Ascending aorta (tissue), 2 donors: ENCODE measurements around the gene UBE2C. TPM values are rescaled to one million over a fixed set of nuclear protein-coding genes. Genes with fewer than 3 reads are reported as not detected.
A peak's percentile ranks its signal among the peaks of the same experiment; 100 is the strongest.
"Not testable (repeated sequence)": the region's sequence is repeated elsewhere in the genome, so short reads cannot be mapped to it uniquely, and the experiment has no call there.

Source experiments
- DNase-seq, 2 donors: peaks; one replicate each; pipeline ENCODE4 v3.0.0-alpha.2; 2019; ENCODE audit warnings: low spot score in 2 of 2
- H3K27ac ChIP-seq, 2 donors: fragments of 200-600 bp; sonication (generic); one replicate each; pipeline ENCODE4 v1.5.1; 2016 to 2017; ENCODE audit warnings: mild to moderate bottlenecking in 1 of 2
- H3K27me3 ChIP-seq: fragments of 200-600 bp; sonication (generic); one replicate; pipeline ENCODE4 v1.5.1; 2017
- H3K36me3 ChIP-seq, 2 donors: fragments of 200-600 bp; sonication (generic); one replicate each; pipeline ENCODE4 v1.5.1; 2016
- H3K4me1 ChIP-seq, 2 donors: fragments of 200-600 bp; sonication (generic); one replicate each; pipeline ENCODE4 v1.5.1; 2016 to 2017; ENCODE audit warnings: mild to moderate bottlenecking in 1 of 2
- H3K4me3 ChIP-seq, 2 donors: fragments of 200-600 bp; sonication (generic); one replicate each; pipeline ENCODE4 v1.5.1; 2016 to 2017; ENCODE audit warnings: mild to moderate bottlenecking in 1 of 2
- H3K9me3 ChIP-seq, 2 donors: fragments of 200-600 bp; sonication (generic); one replicate each; pipeline ENCODE4 v1.5.1; 2016
- intact Hi-C: fragments of 100-400 bp; cut with DNase I; formaldehyde crosslinking; loops from one replicate; pipeline ENCODE4 v1.15.1; 2023
- total RNA-seq: library from RNA; depleted of rRNA; stranded (reverse); fragments of >200 nt; gene quantifications from one replicate; pipeline ENCODE4 v1.1.0, GENCODE V29; 2016
- TF ChIP-seq, protein P1 (sequence below), 3 experiments: fragments of 200-600 bp in 2 of 3; fragments of 450-650 bp in 1 of 3; sonication (generic) in 2 of 3; IDR thresholded peaks; one replicate each; pipeline ENCODE4 v1.5.1; 2016 to 2019; ENCODE audit warnings: antibody characterized with exemption in 3 of 3, mild to moderate bottlenecking in 1 of 3, moderate library complexity in 1 of 3

Gene UBE2C
- total RNA-seq, 1 donor from 2014 or later: not detected

DNA sequence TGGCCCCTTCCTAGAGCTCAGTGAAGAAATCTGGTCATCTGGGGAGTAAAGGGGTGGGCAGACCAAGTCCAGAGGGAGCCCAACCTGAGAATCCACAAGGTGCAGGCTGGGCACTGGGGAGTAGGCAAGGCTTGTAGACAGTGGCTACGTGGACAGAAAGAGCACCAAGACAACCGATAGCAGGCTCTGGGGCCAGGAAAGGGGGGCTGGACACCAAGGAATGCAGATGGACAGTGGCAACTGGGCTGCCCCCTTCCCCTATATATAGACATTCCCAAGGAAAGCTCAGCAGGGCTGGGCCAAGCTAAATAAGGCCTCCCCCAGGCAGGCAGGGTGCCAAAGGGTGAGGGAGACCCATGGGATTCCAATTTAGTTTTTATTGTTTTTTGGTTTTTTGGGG is 16.1 kb downstream of the UBE2C start:
- H3K27ac ChIP-seq: peak overlapping the region; percentile 84 to 92
- H3K27me3 ChIP-seq: no peaks in the 10 kb centered on the region
- H3K4me1 ChIP-seq: peaks cover 22 to 44% of the 10 kb centered on the region in 2 donors
- H3K9me3 ChIP-seq: no peaks in the 10 kb centered on the region
- peak in 1 of 2 donors; percentile 81 for DNase-seq
- H3K36me3 ChIP-seq: no peaks in the 10 kb centered on the region
- intact Hi-C loops: no loop called here
- H3K4me3 ChIP-seq: no peak overlapping the region
- TF ChIP-seq, protein P1, sequence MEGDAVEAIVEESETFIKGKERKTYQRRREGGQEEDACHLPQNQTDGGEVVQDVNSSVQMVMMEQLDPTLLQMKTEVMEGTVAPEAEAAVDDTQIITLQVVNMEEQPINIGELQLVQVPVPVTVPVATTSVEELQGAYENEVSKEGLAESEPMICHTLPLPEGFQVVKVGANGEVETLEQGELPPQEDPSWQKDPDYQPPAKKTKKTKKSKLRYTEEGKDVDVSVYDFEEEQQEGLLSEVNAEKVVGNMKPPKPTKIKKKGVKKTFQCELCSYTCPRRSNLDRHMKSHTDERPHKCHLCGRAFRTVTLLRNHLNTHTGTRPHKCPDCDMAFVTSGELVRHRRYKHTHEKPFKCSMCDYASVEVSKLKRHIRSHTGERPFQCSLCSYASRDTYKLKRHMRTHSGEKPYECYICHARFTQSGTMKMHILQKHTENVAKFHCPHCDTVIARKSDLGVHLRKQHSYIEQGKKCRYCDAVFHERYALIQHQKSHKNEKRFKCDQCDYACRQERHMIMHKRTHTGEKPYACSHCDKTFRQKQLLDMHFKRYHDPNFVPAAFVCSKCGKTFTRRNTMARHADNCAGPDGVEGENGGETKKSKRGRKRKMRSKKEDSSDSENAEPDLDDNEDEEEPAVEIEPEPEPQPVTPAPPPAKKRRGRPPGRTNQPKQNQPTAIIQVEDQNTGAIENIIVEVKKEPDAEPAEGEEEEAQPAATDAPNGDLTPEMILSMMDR (IDR thresholded peaks at IDR 0.05): no peak

DNA sequence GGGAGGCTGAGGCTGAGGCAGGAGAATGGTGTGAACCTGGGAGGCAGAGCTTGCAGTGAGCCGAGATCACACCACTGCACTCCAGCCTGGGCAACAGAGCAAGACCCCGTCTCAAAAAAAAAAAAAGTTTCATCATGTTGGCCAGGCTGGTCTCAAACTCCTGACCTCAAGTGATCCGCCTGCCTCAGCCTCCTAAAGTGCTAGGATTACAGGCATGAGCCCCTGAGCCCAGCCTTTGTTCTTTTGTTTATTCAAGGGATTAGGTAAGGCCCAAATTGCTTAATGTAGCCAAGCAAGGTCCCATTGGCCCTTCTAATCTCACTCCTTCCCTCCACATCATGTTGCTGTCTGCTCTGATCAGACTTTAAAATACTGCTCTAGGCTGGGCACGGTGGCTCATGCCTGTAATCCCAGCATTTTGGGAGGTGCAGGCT is 17.2 kb downstream of the UBE2C start:
- H3K9me3 ChIP-seq, DNase-seq, H3K36me3 ChIP-seq, H3K4me3 ChIP-seq, intact Hi-C loops, H3K27me3 ChIP-seq: not testable (repeated sequence)
- H3K4me1 ChIP-seq: peaks cover 26 to 41% of the 10 kb centered on the region in 2 donors
- peak overlapping the region; percentile 84 to 92 for H3K27ac ChIP-seq

DNA sequence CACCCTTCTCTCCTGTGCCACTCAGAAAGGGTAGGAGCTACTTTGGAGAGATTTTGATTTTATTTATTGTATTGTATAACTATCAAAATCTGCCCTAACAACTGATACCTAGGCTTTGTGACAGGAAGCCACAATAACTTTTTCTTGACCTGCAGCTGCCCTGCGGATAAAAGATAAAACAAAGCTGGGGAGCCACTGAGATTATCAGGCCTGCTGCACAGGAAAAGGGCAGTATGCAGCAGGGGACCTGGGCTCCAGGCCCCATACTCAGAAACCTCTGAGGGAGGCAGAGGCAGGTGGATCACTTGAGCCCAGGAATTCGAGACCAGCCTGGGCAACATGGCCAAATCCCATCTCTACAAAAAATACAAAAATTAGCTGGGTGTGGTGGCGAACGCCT is 20.2 kb downstream of the UBE2C start:
- TF ChIP-seq, protein P1 (IDR thresholded peaks at IDR 0.05): no peak
- intact Hi-C loops: no loop called here
- peak overlapping the region; percentile 60 to 92 for H3K4me3 ChIP-seq
- H3K27me3 ChIP-seq: no peaks in the 10 kb centered on the region
- H3K4me1 ChIP-seq: peaks cover 27 to 44% of the 10 kb centered on the region in 2 donors
- peak overlapping the region; percentile 96 to 97 for H3K27ac ChIP-seq
- H3K36me3 ChIP-seq: no peaks in the 10 kb centered on the region
- H3K9me3 ChIP-seq: no peaks in the 10 kb centered on the region
- no peak for DNase-seq

DNA sequence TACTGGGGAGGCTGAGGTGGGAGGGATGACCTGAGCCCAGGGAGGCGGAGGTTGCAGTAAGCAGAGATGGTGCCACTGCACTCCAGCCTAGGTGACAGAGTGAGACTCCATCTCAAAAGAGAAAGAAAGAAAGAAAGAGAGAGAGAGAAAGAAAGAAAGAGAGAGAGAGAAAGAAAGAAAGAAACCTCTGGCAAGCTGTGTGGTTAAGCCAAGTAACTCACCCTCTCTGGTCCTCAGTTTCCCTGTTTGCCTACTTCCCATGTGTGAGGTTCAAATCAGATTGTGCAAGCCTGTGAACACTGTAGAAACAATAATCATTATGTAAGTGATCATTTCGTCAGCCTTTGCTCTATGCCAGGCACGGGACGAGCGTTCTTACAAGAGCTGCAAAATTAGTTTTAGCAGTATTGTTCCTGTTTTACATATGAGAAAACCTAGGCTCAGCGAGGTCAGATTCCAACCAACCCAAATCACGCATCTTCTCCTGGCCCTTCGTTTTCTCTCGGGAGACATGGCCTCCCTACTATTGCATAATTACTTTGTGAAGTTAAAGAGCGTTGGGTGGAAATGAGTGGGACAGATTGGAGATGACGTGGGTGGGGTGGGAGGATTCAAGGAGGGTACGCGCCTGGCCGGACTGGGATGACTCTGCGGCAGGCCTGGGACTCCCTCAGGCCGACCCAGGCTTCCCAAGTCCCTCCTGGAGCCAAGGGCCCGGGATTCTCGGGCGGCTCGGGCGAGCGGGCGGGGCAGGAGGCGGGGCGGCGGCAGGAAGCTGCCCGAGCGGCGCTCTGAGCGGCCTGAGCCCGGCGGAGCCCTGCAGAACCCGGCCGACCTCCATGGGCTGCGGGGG is 20.8 kb downstream of the UBE2C start, which contains the start of gene SNX21:
Gene SNX21, plus strand, starts transcription at position 770 of the 853 bp plus-strand sequence. CDS start 121 bp downstream, outside the sequence.
- Histone ChIP-seq H3K4me1 (peaks cover 27 to 39% of the 10 kb centered on the region in 2 donors), H3K36me3 (peaks cover 1 to 3% of the 10 kb centered on the region in 2 donors), H3K4me3 (peak within 1 kb of the TSS; percentile 60 to 92), H3K27ac (peak within 1 kb of the TSS; percentile 96 to 97), H3K27me3 (no peaks in the 10 kb centered on the region), H3K9me3 (no peaks in the 10 kb centered on the region)
- peak; percentile 56 to 95 for DNase-seq
- intact Hi-C loops: no loop called here
- TF ChIP-seq, protein P1 (IDR thresholded peaks at IDR 0.05): no peak

DNA sequence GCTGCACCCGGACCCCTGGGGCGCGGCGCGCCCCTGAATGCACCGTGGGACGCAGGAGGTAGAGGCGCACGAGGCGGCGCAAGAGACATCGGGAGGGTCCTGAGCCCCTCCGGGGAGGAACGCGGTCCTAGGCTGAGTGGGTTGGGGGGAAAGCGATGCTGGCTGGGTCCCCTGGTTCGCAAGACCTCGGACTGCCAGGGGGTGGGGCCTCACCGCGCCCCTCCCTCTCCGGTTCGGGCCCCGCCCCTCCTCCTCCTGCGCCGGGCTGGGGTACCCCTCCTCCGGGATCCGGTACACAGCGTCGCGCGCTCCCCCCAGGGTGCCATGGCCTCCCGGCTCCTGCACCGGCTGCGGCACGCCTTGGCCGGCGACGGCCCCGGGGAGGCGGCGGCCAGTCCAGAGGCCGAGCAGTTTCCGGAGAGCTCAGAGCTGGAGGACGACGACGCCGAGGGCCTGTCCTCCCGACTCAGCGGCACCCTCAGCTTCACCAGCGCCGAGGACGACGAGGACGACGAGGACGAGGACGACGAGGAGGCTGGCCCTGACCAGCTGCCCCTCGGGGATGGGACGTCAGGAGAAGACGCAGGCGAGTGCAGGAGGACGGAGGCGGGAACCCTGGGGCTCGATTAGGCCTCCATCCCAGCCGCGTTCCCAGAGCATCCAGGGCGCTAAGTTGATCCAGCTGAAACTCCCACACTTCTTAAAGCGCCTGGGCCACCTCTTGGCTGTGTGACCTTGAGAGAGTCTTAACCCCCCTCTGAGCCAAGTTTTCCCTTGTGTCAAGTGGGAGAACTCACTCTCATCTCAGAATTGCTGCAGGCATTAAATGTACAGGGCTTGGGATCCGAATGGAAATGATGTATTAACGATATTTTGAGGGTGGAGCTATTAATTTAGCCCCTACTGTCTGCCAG is 21.7 kb downstream of the UBE2C start:
- peaks cover 23 to 32% of the 10 kb centered on the region in 2 donors for H3K4me1 ChIP-seq
- peak overlapping the region; percentile 60 to 92 for H3K4me3 ChIP-seq
- intact Hi-C loops: loop anchor here (1.0 to 2.0 kb wide), 4 partner anchors 22 to 57 kb away; partner anchors contain the start of genes ACOT8, CTSA, NEURL2 and UBE2C
- H3K36me3 ChIP-seq: peaks cover 3 to 7% of the 10 kb centered on the region in 2 donors
- H3K27me3 ChIP-seq: no peaks in the 10 kb centered on the region
- peak in 1 of 2 donors; percentile 82 for DNase-seq
- TF ChIP-seq, protein P1 (IDR thresholded peaks at IDR 0.05): no peak
- H3K27ac ChIP-seq: peak overlapping the region; percentile 96 to 97
- H3K9me3 ChIP-seq: no peaks in the 10 kb centered on the region
